KMS-11 (cell line): ENCODE measurements around the gene KCNJ3.
"Not testable (repeated sequence)": the region's sequence is repeated elsewhere in the genome, so short reads cannot be mapped to it uniquely, and the experiment has no call there.

ENCODE experiments used
- H2AFZ ChIP-seq: fragments of 200-600 bp; sonication (generic); 2 replicates; pipeline ENCODE4 v1.6.1; 2016; ENCODE audit warnings: antibody characterized with exemption, mixed run types, low read depth
- H3K27ac ChIP-seq: fragments of 200-600 bp; sonication (generic); 2 replicates; pipeline ENCODE4 v1.6.1; 2016; ENCODE audit warnings: mild to moderate bottlenecking, mixed run types
- H3K27me3 ChIP-seq: fragments of 200-600 bp; sonication (generic); 2 replicates; pipeline ENCODE4 v1.6.1; 2017; ENCODE audit warnings: mild to moderate bottlenecking, low read depth, mixed run types, moderate library complexity; ENCODE audit not compliant: insufficient read depth
- H3K36me3 ChIP-seq: fragments of 200-600 bp; sonication (generic); 2 replicates; pipeline ENCODE4 v1.6.1; 2017; ENCODE audit warnings: mild to moderate bottlenecking, mixed run types; ENCODE audit not compliant: insufficient read depth
- H3K4me1 ChIP-seq: fragments of 200-600 bp; sonication (generic); 2 replicates; pipeline ENCODE4 v1.6.1; 2016; ENCODE audit warnings: mild to moderate bottlenecking, low read depth, mixed run types; ENCODE audit not compliant: poor library complexity, severe bottlenecking
- H3K4me2 ChIP-seq: fragments of 200-600 bp; sonication (generic); 2 replicates; pipeline ENCODE4 v1.7.0; 2016; ENCODE audit warnings: mild to moderate bottlenecking, mixed run types
- H3K4me3 ChIP-seq: fragments of 200-600 bp; sonication (generic); IDR thresholded peaks from 2 replicates; pipeline ENCODE4 v1.6.1; 2017; ENCODE audit warnings: low read depth, low read length, mixed read lengths; ENCODE audit not compliant: insufficient read depth
- H3K79me2 ChIP-seq: fragments of 200-600 bp; sonication (generic); 2 replicates; pipeline ENCODE4 v1.6.1; 2016; ENCODE audit warnings: low read depth, mixed run types; ENCODE audit not compliant: insufficient read depth
- H3K9ac ChIP-seq: fragments of 200-600 bp; sonication (generic); 2 replicates; pipeline ENCODE4 v1.6.1; 2016; ENCODE audit warnings: mild to moderate bottlenecking, mixed run types
- H4K20me1 ChIP-seq: fragments of 200-600 bp; sonication (generic); 2 replicates; pipeline ENCODE4 v1.6.1; 2016; ENCODE audit warnings: mild to moderate bottlenecking, mixed run types; ENCODE audit not compliant: insufficient read depth
- TF ChIP-seq, protein P1 (sequence below): fragments of 200-600 bp; sonication (generic); conservative IDR thresholded peaks from 2 replicates; pipeline ENCODE4 v1.6.1; 2017; ENCODE audit warnings: low read depth, mild to moderate bottlenecking, antibody characterized with exemption, low read length, moderate library complexity, mixed read lengths

Gene KCNJ3

DNA sequence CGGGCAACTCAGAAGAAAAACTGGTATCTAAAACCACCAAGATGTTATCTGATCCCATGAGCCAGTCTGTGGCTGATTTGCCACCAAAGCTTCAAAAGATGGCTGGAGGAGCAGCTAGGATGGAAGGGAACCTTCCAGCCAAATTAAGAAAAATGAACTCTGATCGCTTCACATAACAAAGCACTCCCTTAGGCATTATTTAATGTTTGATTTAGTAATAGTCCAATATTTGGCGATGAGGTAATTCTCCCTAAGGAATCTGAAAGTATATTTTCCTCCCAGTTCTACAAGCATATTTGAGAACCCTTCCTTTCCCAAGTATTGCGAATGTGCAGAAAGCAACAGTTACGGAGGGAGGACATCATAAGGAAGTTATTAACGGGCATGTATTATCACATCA, 156.6 kb downstream of the KCNJ3 start:
- Histone ChIP-seq H3K4me3 (no peak overlapping the region), H3K36me3 (no peaks in the 10 kb centered on the region), H3K4me1 (no peaks in the 10 kb centered on the region), H3K79me2 (no peaks in the 10 kb centered on the region), H4K20me1 (no peaks in the 10 kb centered on the region), H3K27ac (no peak overlapping the region), H2AFZ (no peak overlapping the region), H3K9ac (no peak overlapping the region), H3K27me3 (no peaks in the 10 kb centered on the region), H3K4me2 (no peak overlapping the region)
- TF ChIP-seq, protein P1, sequence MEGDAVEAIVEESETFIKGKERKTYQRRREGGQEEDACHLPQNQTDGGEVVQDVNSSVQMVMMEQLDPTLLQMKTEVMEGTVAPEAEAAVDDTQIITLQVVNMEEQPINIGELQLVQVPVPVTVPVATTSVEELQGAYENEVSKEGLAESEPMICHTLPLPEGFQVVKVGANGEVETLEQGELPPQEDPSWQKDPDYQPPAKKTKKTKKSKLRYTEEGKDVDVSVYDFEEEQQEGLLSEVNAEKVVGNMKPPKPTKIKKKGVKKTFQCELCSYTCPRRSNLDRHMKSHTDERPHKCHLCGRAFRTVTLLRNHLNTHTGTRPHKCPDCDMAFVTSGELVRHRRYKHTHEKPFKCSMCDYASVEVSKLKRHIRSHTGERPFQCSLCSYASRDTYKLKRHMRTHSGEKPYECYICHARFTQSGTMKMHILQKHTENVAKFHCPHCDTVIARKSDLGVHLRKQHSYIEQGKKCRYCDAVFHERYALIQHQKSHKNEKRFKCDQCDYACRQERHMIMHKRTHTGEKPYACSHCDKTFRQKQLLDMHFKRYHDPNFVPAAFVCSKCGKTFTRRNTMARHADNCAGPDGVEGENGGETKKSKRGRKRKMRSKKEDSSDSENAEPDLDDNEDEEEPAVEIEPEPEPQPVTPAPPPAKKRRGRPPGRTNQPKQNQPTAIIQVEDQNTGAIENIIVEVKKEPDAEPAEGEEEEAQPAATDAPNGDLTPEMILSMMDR = no peak

DNA sequence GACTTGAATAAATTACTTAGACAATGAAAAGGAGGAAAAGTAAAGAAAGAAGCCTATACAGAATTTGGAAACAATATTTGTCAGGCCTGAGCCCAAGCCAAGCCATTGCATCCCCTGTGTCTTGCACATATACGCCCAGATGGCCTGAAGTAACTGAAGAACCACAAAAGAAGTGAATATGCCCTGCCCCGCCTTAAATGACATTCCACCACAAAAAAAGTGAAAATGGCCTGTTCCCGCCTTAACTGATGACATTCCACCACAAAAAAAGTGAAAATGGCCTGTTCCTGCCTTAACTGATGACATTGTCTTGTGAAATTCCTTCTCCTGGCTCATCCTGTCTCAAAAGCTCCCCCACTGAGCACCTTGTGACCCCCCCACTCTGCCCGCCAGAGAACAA, 168.7 kb downstream of the KCNJ3 start:
- not testable (repeated sequence) for H3K36me3 ChIP-seq, H3K9ac ChIP-seq, H3K4me2 ChIP-seq, H3K4me1 ChIP-seq, H4K20me1 ChIP-seq, H3K4me3 ChIP-seq, H2AFZ ChIP-seq, H3K79me2 ChIP-seq, H3K27ac ChIP-seq, H3K27me3 ChIP-seq

- Histone ChIP-seq H3K4me1 (no peaks in the 10 kb centered on the region), H3K9ac (no peak overlapping the region), H3K27ac (no peak overlapping the region), H3K36me3 (no peaks in the 10 kb centered on the region), H3K27me3 (no peaks in the 10 kb centered on the region), H3K4me2 (no peak overlapping the region), H3K4me3 (no peak overlapping the region), H3K79me2 (no peaks in the 10 kb centered on the region), H4K20me1 (no peaks in the 10 kb centered on the region), H2AFZ (no peak overlapping the region)
- TF ChIP-seq, protein P1 = no peak
Measured at GRCh38 chr2:154875999-154876398, 177.5 kb downstream of the KCNJ3 start.

GRCh38 chr2:154882725-154883124, 184.2 kb downstream of the KCNJ3 start:
- Histone ChIP-seq H3K4me2 (no peak overlapping the region), H4K20me1 (no peaks in the 10 kb centered on the region), H3K4me1 (no peaks in the 10 kb centered on the region), H3K4me3 (no peak overlapping the region), H2AFZ (no peak overlapping the region), H3K27me3 (no peaks in the 10 kb centered on the region), H3K79me2 (no peaks in the 10 kb centered on the region), H3K9ac (no peak overlapping the region), H3K27ac (no peak overlapping the region), H3K36me3 (no peaks in the 10 kb centered on the region)
- TF ChIP-seq, protein P1 = no peak

GRCh38 chr2:154886316-154886715, 187.8 kb downstream of the KCNJ3 start:
- H3K9ac ChIP-seq = no peak overlapping the region
- no peaks in the 10 kb centered on the region for H3K79me2 ChIP-seq
- no peaks in the 10 kb centered on the region for H3K36me3 ChIP-seq
- TF ChIP-seq, protein P1 = no peak
- H4K20me1 ChIP-seq = no peaks in the 10 kb centered on the region
- no peak overlapping the region for H3K27ac ChIP-seq
- H3K4me2 ChIP-seq = no peak overlapping the region
- H3K27me3 ChIP-seq = no peaks in the 10 kb centered on the region
- H3K4me3 ChIP-seq = no peak overlapping the region
- no peaks in the 10 kb centered on the region for H3K4me1 ChIP-seq
- H2AFZ ChIP-seq = no peak overlapping the region
